Glutamatergic neuron (in vitro differentiated cells): Measurements from ENCODE around the gene CENPO. TPM values are rescaled to one million over a fixed set of nuclear protein-coding genes. Genes with fewer than 3 reads are reported as not detected.

Source experiments
- DNase-seq: peaks from one replicate; pipeline ENCODE4 v3.0.0; 2022
- H3K27ac Mint-ChIP-seq: one replicate; pipeline ENCODE4 v1.8.0; 2020; ENCODE audit warnings: mild to moderate bottlenecking, mixed read lengths, inconsistent platforms; ENCODE audit not compliant: unreplicated experiment
- H3K27me3 Mint-ChIP-seq: one replicate; pipeline ENCODE4 v1.8.0; 2020; ENCODE audit warnings: mild to moderate bottlenecking, moderate library complexity, mixed read lengths, inconsistent platforms; ENCODE audit not compliant: unreplicated experiment
- H3K36me3 Mint-ChIP-seq: one replicate; pipeline ENCODE4 v1.8.0; 2020; ENCODE audit warnings: mild to moderate bottlenecking, mixed read lengths, inconsistent platforms; ENCODE audit not compliant: unreplicated experiment
- H3K4me1 Mint-ChIP-seq: one replicate; pipeline ENCODE4 v1.8.0; 2020; ENCODE audit warnings: mild to moderate bottlenecking, low read depth, mixed read lengths, inconsistent platforms; ENCODE audit not compliant: unreplicated experiment
- H3K4me3 Mint-ChIP-seq: one replicate; pipeline ENCODE4 v1.8.0; 2020; ENCODE audit warnings: mild to moderate bottlenecking, mixed read lengths, inconsistent platforms; ENCODE audit not compliant: unreplicated experiment
- H3K9me3 Mint-ChIP-seq: one replicate; pipeline ENCODE4 v1.8.0; 2020; ENCODE audit warnings: mild to moderate bottlenecking, moderate library complexity, mixed read lengths, inconsistent platforms; ENCODE audit not compliant: unreplicated experiment
- CTCF ChIP-seq: fragments of 200-600 bp; sonication (generic); IDR thresholded peaks from one replicate; pipeline ENCODE4 v1.5.0; 2021; ENCODE audit not compliant: partially characterized antibody, unreplicated experiment
- total RNA-seq: library from RNA; stranded (reverse); fragmentation: NEBNext Ultra II Directional; extraction: Animal tissue kit (Norgen Biotek cat#: 25700); gene quantifications from one replicate; pipeline ENCODE4 v1.2.1, GENCODE V29; 2021; ENCODE audit not compliant: unreplicated experiment

Gene CENPO
- total RNA-seq, 1 donor from 2014 or later = 26.5 TPM

GRCh38 chr2:24858996-24859395 lies 65.8 kb downstream of the CENPO start:
- H3K27me3 Mint-ChIP-seq = peaks cover 7% of the 10 kb centered on the region
- peaks cover 13% of the 10 kb centered on the region for H3K9me3 Mint-ChIP-seq
- H3K4me3 Mint-ChIP-seq = no peak overlapping the region
- H3K36me3 Mint-ChIP-seq = no peaks in the 10 kb centered on the region
- no peak for DNase-seq
- TF ChIP-seq CTCF = no peak
- no peak overlapping the region for H3K27ac Mint-ChIP-seq
- peaks cover 24% of the 10 kb centered on the region for H3K4me1 Mint-ChIP-seq

GRCh38 chr2:24859968-24860600 lies 66.9 kb downstream of the CENPO start:
- Mint-ChIP-seq H3K27me3 (peaks cover 7% of the 10 kb centered on the region), H3K4me1 (peaks cover 17% of the 10 kb centered on the region), H3K36me3 (no peaks in the 10 kb centered on the region), H3K9me3 (peaks cover 13% of the 10 kb centered on the region), H3K4me3 (no peak overlapping the region), H3K27ac (no peak overlapping the region)
- no peak for TF ChIP-seq CTCF
- no peak for DNase-seq

- Mint-ChIP-seq H3K4me1 (peaks cover 16% of the 10 kb centered on the region), H3K27ac (no peak overlapping the region)
- TF ChIP-seq CTCF = no peak
These were observed 67.4 kb downstream of the CENPO start for GRCh38 chr2:24860631-24861030.

DNA sequence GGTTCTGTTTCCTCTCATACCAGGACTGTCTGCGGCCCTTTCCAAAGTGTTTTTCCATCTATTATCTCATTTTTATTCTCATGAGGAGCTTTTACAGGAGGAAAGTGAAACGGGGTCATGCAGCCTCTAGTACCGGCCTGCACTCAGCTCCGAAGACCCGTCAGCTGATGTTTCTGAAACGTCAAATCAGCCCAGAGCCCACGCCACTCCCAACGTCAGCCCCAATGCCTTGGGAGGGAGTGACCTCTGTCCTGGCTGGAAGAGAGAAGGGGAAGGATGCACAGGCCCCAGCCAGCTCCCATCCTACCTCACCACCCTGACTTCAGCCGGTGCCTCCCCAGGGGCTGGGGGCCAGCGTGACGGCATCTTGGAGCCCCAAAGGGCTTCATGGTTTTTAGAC lies 68.3 kb downstream of the CENPO start:
- Mint-ChIP-seq H3K27me3 (peaks cover 2% of the 10 kb centered on the region), H3K4me3 (no peak overlapping the region), H3K36me3 (no peaks in the 10 kb centered on the region), H3K4me1 (peaks cover 13% of the 10 kb centered on the region), H3K27ac (no peak overlapping the region), H3K9me3 (peaks cover 7% of the 10 kb centered on the region)
- TF ChIP-seq CTCF = no peak
- DNase-seq = no peak

More at GRCh38 chr2:24860631-24861030, 67.4 kb downstream of the CENPO start:
- no peak for DNase-seq
- Mint-ChIP-seq H3K9me3 (peaks cover 13% of the 10 kb centered on the region), H3K27me3 (peaks cover 7% of the 10 kb centered on the region), H3K36me3 (no peaks in the 10 kb centered on the region), H3K4me3 (no peak overlapping the region)

DNA sequence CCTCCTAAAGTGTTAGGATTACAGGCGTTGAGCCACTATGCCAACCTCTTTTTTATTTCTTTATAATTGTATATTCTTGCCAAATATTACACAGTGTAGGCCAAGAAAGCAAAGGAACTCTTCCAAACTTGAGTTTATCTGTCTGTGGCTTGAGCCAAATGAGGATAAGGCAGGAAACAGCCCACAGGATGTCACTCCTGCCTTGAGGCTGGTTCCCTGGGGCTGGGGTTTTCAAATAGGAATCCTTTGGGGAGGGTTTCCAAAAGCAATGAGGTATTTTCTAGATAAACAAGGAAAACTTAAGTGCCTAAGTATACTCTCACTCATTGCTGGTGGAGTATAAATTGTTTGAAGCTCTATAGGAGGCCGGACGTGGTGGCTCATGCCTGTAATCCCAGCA lies 70.4 kb downstream of the CENPO start:
- Mint-ChIP-seq H3K36me3 (no peaks in the 10 kb centered on the region), H3K27me3 (peaks cover 2% of the 10 kb centered on the region), H3K4me1 (peaks cover 9% of the 10 kb centered on the region), H3K9me3 (peaks cover 3% of the 10 kb centered on the region), H3K4me3 (no peak overlapping the region), H3K27ac (no peak overlapping the region)
- no peak for DNase-seq
- no peak for TF ChIP-seq CTCF
